ENCODE results near the gene LIMS1.

DNA sequence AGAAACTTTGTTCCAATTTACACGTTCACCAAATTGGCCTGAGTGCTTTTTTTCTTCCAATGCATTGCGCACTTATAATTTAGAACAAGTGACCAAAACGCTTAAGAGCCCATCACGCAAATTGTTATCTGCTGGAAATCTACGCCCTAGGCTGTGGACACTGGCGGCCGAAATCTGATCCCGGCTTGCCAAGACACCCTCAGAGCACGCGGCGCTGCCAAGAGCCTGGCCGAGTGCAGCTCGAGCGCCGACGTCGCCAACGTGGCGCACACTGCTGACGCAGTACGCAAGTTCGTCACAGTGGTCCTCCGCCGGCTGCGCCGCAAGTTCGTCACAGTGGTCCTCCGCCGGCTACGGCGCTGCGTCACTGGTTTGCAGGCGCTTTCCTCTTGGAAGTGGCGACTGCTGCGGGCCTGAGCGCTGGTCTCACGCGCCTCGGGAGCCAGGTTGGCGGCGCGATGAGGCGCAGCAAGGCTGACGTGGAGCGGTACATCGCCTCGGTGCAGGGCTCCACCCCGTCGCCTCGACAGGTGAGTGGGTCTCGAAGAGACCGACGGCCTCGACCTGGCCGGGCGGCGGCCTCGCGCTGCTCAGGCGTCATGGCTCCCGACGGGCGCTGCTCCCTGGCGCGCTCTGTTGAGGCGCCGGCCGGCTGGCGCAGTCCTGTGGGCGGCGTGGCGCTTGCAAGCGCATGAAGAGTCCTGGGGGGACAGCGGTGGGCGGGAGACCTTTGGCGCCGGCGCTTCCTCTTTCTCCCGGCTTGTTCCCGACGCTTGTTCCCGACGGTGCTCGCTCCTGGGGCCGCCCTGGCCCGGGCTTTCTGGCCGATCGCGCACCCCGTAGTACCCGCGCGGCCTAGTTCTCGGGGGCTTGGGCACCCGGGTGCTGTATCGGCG lies 185.1 kb downstream of the LIMS1 start, which contains the start of gene RANBP2:
- TF ChIP-seq POLR2A (IDR thresholded peaks at IDR 0.05) (peak; percentile 22 to 98 (median 93)), POLR2AphosphoS5 (IDR thresholded peaks at IDR 0.05) (peak; percentile 99), CTCF (IDR thresholded peaks at IDR 0.05) (peak in 2 of 6 experiments; percentile 21 to 26)
